Inferior parietal cortex (tissue), 1 donor: Measurements from ENCODE around the gene E2F8.

ENCODE experiments used
- DNase-seq: peaks from one replicate; pipeline ENCODE4 v3.0.0-alpha.2; 2016; ENCODE audit errors: extremely low spot score

Gene E2F8

DNA sequence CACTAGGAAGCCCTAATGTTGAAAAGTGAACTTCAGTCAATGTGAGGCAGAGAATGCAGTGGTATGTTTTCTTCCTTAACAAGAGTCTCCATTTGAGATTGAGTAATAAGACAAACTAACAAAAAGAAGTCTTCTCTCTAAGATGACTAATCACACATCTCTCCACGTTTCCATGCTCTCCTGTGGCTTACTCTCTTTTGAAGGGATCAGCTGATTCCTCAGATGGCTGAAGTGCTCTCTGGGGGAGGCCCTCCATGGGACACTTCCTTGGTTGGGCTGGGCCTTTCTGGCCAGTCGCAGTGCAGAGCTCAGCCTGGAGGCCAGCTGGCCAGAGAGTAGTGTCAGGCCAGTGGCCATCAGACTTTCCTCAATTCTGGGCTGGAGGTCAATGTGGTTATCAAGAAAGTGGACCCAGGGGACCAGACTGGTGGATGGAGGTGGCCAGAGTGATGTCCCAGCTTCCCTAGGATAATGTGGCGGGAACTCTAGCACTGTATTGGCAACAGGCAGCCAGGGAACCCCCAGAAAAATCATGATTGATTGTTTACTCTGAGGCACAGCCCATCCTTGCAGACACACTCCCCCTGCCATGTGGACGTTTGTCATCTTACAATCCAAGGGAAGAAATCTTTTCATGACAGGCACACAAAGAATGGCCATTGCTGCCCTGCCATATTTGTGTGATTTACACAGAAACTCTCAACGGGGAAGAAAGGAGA is 53.5 kb downstream of the E2F8 start:
- DNase-seq = no peak

DNA sequence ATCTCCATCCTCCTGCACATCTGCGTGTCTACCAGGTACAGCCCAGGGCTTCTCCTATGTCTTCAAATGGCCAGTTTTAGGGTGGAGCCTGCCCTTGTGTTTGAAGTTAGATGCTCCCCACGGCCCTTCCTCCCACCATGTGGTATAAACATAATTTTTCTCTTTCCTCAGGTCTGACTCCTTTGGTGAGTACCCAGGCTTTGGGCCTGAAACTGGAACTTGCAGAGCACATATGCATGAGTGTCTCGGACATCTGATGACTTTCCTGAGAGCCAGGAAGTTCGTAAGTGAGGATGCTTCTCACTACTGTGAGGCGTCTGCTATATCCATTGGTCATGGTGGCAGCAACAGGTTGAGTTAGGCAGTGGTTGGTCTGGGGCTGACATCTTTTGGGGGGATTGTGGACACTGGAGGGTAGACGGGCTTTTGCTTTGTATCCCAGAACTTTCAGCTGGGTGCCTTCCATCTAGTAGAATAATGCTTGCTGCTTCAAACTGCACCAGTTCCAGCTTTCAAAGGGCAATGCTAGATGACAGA is 55.2 kb downstream of the E2F8 start:
- no peak for DNase-seq

DNA sequence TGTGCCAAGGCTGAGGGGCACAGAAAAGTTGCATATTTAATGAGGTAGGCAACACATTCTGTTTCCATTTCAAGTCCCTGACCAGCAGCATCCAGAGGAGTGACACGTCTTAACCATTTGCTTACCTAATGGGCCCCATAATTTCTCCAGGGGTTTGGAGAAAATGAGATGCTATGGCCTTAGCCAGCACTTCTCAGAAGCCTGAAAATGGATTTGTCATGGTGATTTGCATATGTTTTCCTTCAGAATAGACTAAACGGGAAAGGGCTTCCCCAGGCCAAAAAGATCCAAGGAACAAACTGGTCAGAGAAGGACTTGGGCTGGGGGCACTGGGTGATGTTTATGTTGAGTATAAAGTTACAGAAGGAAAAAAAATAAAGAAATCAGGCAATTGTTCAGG is 55.7 kb downstream of the E2F8 start:
- DNase-seq = no peak

DNA sequence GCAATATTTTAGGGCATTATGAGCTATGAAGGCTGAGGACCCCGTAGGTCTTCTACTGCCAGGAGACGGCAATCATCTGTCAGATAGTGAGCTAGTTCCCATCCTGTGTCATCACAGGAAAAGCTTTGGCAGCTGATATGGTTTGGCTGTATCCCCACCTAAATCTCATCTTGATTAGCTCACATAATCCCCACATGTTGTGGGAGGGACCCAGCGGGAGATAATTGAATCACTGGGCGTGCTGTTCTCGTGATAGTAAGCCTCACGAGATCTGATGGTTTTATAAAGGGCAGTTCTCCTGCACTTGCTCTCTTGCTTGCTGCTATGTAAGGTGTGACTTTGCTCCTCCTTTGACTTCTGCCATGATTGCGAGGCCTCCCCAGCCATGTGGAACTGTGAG is 57.1 kb downstream of the E2F8 start:
- DNase-seq = no peak

DNA sequence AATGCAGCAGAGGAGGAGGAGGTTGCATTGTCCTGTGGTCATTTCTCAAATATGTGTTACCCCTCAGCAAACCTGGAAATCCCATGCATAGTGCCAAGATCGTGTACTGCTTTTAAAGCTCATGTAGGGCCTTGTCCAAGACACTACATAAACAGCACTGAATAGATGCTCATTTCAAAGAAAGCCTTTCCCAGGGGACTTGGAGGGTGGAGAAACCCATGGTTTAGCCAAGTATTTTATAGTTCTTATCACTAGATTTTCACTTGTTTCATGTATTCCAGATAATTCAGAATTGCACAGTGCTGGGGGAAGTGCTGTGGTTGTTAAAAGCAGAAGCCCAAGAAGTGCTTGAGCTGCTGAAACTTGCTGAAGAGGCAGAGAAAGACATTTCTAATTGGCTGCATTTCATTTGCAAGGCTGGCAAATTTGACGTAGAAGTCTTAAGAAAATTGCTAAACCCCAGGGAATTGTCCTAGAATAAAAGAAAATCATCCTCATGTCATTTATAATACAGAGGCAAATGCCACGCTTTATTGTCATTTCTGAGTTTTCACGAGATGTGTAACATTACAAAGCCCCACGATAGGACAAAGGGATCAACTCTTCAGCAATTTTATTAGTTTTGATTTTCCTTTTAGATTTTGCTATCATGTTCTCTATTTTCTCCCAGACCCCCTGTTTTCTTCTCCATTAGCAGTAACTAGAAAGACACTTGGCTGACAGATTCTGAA is 59.0 kb downstream of the E2F8 start:
- no peak for DNase-seq

DNA sequence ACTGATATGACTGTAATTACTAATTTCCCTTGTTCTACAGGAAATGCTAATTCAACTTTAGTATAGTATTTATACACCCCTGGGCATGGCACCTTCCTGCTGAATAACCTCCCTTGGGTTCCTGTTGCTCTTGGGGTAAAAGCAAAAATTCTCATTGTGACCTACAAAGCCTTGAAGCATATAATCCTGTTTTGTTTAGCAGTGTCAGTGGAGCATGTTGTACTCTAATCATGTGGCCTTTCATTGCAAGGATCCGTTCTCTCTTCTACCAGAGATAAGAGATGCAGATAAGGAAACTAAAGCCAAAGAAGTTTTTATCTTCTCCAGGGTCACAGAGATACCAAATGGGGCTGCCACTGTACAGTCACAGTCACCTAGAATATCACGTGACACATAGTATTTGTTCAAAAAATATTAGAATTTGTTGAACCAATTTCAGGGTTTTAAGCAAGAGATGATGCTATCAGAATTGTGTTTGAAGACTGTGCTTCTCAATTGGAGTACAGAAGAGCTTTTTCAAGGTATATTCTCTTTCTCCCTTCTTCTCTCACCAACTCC is 64.0 kb downstream of the E2F8 start:
- no peak for DNase-seq
